Transverse colon (tissue), 4 donors: Measurements from ENCODE around the gene TTC16.

ENCODE experiments used
- CTCF ChIP-seq, 5 experiments: fragments of 200-600 bp in 3 of 5; fragments of 450-650 bp in 2 of 5; sonication (generic) in 3 of 5; IDR thresholded peaks; 1 replicate in 2 of 5; 2 replicates in 3 of 5; pipeline ENCODE4 v1.5.1; 2016 to 2017; ENCODE audit warnings: antibody characterized with exemption in 5 of 5, inconsistent platforms in 3 of 5, mild to moderate bottlenecking in 2 of 5, moderate library complexity in 1 of 5
- POLR2A ChIP-seq: fragments of 450-650 bp; IDR thresholded peaks from one replicate; pipeline ENCODE4 v1.6.1; 2016; ENCODE audit warnings: antibody characterized with exemption, mild to moderate bottlenecking, moderate library complexity
- POLR2AphosphoS5 ChIP-seq, 3 donors: sonication (generic); formaldehyde crosslinking; IDR thresholded peaks; one replicate each; pipeline ENCODE4 v1.6.1; 2016; ENCODE audit warnings: antibody characterized with exemption in 3 of 3

DNA sequence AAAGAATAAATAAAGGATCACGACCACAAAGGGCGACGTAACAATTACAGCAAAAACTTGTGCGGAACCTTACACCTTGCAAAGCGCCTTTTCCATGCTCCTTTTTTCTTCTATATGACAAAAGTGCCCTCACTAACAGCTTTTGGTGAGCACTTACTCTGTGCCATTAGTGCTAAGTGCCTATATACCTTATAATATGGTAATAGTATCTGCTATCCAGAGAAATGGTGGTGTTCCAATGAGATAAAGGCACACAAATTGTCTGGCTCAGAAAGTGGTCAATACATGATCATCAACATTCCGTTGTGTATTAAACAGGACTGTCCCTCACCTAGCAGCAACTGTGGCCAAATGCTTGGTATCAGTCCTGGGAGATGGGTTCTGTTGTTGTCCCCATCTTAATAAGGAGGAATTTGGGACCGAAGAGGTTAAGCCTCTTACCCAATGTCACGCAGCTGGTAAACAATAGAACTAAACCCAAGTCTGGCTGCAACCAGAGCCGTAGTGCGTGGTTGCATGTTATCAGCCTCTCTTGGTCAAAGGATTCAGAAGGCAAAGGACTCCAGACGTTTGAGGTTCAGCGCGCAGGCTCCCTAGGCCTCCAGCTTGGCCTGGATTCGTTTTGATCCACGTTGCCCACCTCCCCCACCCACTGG lies 19.8 kb downstream of the TTC16 start:
- TF ChIP-seq CTCF (IDR thresholded peaks at IDR 0.05) (no peak), POLR2AphosphoS5 (IDR thresholded peaks at IDR 0.05) (no peak), POLR2A (no peak)
